ENCODE results near the gene RESP18.
"Not testable (repeated sequence)": the region's sequence is repeated elsewhere in the genome, so short reads cannot be mapped to it uniquely, and the experiment has no call there.

The RESP18 gene

DNA sequence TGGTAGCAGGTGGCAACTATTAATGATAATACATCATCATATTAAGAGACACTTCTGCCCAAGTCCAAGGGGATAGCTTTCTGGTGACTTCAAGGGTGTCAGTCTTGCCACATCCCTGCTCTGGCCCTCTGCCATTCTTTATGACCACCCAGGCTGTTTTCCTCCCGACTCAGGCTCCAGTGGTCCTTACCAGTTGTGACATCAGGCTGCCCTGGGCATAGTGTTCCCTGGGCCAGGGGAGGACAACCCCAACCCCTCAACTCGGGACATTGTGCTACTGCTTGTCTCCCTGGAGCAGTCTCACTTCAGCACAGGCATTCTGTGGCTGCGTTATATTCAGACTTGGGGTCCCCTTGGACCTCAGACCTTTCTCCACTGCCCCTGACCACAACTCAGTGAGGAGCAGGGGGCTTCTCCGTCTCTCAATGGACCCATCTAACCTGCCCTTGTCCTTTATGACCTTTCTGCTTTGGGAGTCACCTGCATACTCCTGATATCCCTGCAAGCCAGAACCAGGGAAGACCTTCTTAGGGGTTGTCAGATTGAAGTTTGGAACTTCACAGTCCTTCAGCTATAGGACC, 40.5 kb downstream of the RESP18 start:
- DNase-seq (ENCODE audit: low spot score) = no peak

- no peak for DNase-seq (ENCODE audit: low spot score)
Measured at GRCh38 chr2:219291394-219291793, 41.1 kb downstream of the RESP18 start.

- no peak for DNase-seq (ENCODE audit: low spot score)
Measured at GRCh38 chr2:219290381-219291171, 42.0 kb downstream of the RESP18 start.

GRCh38 chr2:219289537-219290361, 42.8 kb downstream of the RESP18 start:
- no peak for DNase-seq (ENCODE audit: low spot score)

DNA sequence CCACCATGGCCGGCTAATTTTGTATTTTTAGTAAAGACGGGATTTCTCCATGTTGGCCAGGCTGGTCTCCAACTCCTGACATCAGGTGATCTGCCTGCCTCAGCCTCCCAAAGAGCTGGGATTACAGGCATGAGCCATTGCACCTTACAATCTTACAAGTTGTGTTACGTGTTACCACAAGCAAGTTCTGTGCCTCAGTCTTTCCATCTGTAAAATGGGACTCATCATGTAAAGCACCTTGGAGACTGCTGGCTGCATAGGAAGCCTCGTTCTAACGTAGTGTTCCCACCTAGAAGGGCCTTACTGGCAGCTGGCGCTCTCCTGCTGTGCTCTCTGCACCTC, 43.4 kb downstream of the RESP18 start:
- DNase-seq (ENCODE audit: low spot score) = no peak

- DNase-seq (ENCODE audit: low spot score) = no peak
Measured at GRCh38 chr2:219287580-219288265, 44.8 kb downstream of the RESP18 start.

- DNase-seq (ENCODE audit: low spot score) = not testable (repeated sequence)
Measured at GRCh38 chr2:219287116-219287440, 45.5 kb downstream of the RESP18 start.

GRCh38 chr2:219286436-219287115, 46.0 kb downstream of the RESP18 start:
- no peak for DNase-seq (ENCODE audit: low spot score)

- peak; percentile 83 for DNase-seq (ENCODE audit: low spot score)
Measured at GRCh38 chr2:219285894-219286425, 46.6 kb downstream of the RESP18 start.

GRCh38 chr2:219285373-219285735, 47.2 kb downstream of the RESP18 start:
- DNase-seq (ENCODE audit: low spot score) = no peak

DNA sequence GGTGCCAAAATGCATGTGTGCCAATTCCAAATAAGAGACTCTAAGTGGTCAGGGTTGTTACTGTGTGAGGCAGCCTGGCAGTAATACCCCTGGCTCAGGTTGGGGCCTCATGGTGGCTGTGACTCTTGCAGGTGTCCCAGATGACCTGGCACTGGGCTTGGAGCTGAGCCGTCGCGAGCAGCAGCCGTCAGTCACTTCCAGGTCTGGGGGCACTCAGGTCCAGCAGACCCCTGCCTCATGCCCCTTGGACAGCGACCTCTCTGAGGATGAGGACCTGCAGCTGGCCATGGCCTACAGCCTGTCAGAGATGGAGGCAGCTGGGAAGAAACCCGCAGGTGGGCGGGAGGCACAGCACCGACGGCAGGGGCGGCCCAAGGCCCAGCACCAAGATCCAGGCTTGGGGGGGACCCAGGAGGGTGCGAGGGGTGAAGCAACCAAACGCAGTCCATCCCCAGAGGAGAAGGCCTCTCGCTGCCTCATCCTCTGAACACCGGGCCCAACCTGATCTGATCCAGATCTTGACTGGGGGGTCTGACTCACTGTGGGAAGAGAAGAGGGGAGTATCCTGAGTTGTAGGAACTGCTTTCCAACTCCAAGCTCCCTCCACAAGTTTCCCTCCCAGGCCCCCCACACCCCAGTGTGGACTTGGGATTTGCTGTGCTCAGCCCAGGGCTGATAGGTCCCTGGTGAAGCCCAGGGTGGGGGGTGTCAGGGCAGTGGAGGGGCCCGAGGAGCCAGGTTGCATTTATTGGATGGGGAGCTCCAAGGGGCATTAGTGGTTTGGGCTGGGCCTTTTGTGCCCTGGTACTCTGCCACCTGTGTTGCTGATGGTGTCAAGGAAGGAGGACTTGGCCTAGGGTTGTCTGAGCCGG, 47.8 kb downstream of the RESP18 start:
- no peak for DNase-seq (ENCODE audit: low spot score)

DNA sequence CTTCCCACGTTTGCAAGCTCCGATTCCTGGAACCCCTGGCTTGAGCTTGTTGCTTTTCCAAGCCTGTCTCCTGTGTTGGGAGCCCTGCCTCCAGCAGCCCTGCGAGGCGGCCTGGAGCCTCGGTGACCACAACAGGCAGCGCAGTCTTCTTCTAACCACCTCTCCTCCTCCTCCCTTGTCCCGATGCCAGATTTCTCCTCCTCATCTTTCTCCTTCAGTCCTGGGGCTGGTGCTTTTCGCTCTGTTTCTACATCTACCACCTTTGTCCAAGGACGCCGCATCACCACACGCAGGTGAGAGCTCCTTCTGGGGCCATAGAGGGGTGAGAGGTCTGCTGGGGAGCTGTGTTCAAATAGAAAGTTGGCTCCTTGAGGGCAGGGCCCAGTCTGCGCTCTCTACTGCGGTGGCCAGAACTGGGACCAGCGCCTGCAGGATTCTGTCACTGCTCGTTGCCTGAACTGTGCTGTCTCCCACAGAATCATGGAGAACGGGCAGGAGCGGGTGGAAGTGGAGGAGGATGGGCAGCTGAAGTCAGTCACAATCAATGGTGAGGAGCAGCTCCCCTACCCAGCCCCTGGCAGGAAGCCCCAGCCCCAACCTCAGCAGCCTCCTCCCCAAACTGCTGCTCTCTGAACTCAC, 49.5 kb downstream of the RESP18 start:
- DNase-seq (ENCODE audit: low spot score) = no peak

DNA sequence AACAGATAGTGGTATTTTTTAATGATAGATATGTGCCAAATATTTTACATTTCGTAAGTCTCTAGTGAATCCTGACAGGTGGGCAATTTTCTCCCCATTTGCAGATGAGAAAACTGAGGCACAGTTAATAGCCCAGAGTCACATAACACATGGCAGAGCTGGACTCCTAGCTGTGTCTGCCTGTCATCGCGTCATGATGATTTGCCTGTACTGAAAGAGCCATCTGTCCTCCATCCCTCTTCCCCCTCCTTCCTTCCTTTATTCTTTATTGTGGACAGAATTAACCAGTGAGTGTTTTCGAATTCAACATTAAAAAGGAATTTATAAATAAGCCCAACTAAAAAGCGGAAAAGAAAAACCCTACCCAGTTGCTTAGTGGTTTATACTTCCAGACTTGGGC, 50.2 kb downstream of the RESP18 start:
- no peak for DNase-seq (ENCODE audit: low spot score)

DNA sequence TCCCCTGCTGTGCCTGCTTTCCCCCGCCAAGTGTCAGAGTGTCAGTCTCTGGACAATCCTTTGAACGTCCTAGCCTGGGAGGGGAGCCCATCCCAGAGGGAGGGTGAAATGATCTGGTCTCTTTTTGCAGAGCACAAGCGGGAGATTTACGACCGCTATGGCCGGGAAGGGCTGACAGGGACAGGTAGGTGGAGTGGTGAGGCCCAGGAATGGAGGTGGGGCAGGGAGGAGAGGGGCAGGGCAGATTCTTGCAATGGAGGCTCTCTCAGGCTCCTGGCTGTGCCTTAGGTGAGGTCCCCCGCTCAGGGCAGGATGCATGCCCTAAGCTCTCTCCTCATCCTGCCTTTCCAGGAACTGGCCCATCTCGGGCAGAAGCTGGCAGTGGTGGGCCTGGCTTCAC, 51.0 kb downstream of the RESP18 start:
- DNase-seq (ENCODE audit: low spot score) = no peak

DNA sequence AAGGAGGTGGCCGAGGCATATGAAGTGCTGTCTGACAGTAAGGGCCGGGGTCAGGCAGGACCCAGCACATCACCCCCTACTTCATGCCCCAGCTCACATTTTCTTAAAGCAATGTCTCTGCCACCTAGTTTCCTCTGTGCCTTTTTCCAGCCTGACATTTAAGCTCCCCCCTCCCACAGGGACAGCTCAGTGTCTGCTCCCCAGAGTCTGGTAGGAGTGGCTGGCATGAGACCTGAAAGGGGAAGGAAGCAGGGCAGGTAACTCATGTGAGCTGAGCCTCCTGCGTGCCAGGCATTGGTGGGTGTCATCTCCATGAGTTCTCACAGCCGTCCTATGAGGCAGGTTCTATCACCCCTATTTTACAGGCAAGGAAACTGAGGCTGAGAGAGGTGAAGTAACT, 51.9 kb downstream of the RESP18 start:
- no peak for DNase-seq (ENCODE audit: low spot score)

DNA sequence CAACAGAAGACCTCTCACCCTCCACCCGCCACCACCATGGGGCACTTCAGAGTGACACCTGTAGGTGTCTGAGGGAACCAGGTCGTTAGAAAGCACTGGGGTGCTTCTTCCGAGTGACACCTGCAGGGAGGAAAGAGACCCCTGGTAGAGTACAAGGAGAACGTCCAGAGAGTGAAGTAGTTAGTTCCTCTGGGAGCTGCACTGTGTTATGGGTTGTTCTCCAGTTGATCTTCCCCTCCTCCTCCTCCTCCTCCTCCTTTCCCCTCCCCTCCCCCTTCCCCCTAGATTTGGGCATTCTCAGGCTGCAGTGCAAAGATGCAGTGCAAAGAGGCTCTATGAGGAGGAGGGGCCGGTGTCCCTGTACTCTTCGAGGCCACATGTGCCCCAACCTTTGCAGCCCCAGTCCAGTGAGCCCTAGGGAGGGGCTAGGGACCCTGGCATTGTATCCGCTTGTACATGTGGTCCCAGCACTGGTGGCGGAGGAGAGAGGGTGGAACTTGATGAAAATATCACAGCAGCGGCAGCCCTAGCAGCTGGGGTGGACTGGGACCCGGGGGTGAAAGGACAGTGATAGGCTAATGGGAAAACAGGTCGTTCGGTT, 52.5 kb downstream of the RESP18 start:
- DNase-seq (ENCODE audit: low spot score) = no peak

- peak; percentile 99 for DNase-seq (ENCODE audit: low spot score)
Measured at GRCh38 chr2:219279151-219279915, 53.2 kb downstream of the RESP18 start, which contains the start of gene DNAJB2. Gene DNAJB2, plus strand, starts transcription at chr2:219279366. Its CDS starts 468 bp downstream, at chr2:219279834.

GRCh38 chr2:219278655-219279150, 53.8 kb downstream of the RESP18 start:
- DNase-seq (ENCODE audit: low spot score) = no peak

Data from iPS-NIHi11 (cell line).